Activated naive CD8-positive, alpha-beta T cell treated with anti-CD3 and anti-CD28 coated beads, Interleukin-2, amount 50 U/mL, for 16 hours (primary cell): ENCODE results near the gene DNAAF5.

ENCODE experiments used
- DNase-seq: peaks from one replicate; pipeline ENCODE4 v3.0.0-alpha.2; 2020; ENCODE audit warnings: low read depth, low spot score

DNAAF5 gene

GRCh38 chr7:767941-768731 is 41.6 kb downstream of the DNAAF5 start:
- no peak for DNase-seq

GRCh38 chr7:768881-769504 is 42.5 kb downstream of the DNAAF5 start:
- DNase-seq = no peak

GRCh38 chr7:770336-770735 is 43.8 kb downstream of the DNAAF5 start:
- no peak for DNase-seq

GRCh38 chr7:770741-771166 is 44.3 kb downstream of the DNAAF5 start:
- no peak for DNase-seq

GRCh38 chr7:771234-772004 is 44.9 kb downstream of the DNAAF5 start:
- no peak for DNase-seq

- no peak for DNase-seq
These were observed 45.5 kb downstream of the DNAAF5 start for GRCh38 chr7:772005-772294.

- no peak for DNase-seq
These were observed 45.9 kb downstream of the DNAAF5 start for GRCh38 chr7:772392-772791.

GRCh38 chr7:772861-773621 is 46.5 kb downstream of the DNAAF5 start:
- no peak for DNase-seq

GRCh38 chr7:773622-773915 is 47.1 kb downstream of the DNAAF5 start:
- DNase-seq = no peak

GRCh38 chr7:774161-775109 is 47.9 kb downstream of the DNAAF5 start:
- DNase-seq = peak; percentile 33

GRCh38 chr7:776381-776780 is 49.9 kb downstream of the DNAAF5 start:
- DNase-seq = no peak

- no peak for DNase-seq
These were observed 50.7 kb downstream of the DNAAF5 start for GRCh38 chr7:776992-777727.

- no peak for DNase-seq
These were observed 51.2 kb downstream of the DNAAF5 start for GRCh38 chr7:777728-778078.

- DNase-seq = no peak
These were observed 51.9 kb downstream of the DNAAF5 start for GRCh38 chr7:778271-778967.

- DNase-seq = no peak
These were observed 52.5 kb downstream of the DNAAF5 start for GRCh38 chr7:778968-779451.

- DNase-seq = no peak
These were observed 53.0 kb downstream of the DNAAF5 start for GRCh38 chr7:779480-779879.

GRCh38 chr7:780081-780480 is 53.6 kb downstream of the DNAAF5 start:
- no peak for DNase-seq

GRCh38 chr7:780516-780915 is 54.0 kb downstream of the DNAAF5 start:
- DNase-seq = no peak

GRCh38 chr7:781186-781849 is 54.8 kb downstream of the DNAAF5 start:
- no peak for DNase-seq
